ENCODE measurements around the gene PMPCA. TPM values are rescaled to one million over a fixed set of nuclear protein-coding genes. Genes with fewer than 3 reads are reported as not detected.

PMPCA gene
- total and polyA plus RNA-seq, 2 experiments from 2014 or later: 61.3 to 88.2 TPM

DNA sequence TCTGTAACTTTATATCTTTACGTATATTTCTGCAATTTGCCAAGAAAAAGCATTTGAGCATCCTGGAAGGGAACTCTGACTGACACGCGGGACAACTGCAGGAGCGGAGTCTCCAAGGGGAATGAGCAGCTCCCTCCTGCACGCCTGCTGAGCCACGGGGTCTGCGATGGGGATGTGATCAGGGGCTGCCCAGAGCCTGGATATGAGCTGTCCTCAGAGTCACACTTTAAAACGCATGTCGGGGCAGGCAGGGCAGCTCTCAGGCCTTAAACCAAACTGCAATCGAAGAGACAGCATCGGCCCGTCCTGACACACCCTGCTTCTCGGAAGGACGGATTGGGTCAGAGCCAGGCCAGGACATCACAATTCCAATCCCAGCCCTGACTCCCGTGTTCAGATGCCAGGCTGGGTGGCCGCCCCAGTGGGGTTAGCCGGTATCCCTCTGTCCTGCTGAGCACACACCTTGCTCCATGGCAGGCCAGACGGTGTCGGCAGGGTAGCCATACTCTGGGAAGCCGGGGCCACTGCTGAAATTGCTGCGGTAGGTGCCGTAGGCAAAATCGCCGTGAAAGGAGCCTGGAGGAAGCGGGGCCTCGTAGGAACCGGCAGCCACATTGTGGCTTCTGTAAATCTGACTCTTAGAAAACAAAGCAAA lies 55.2 kb downstream of the PMPCA start:
- peaks cover 45% of the 10 kb centered on the region for H3K79me2 ChIP-seq (replicated peaks; ENCODE audit: insufficient read depth)
- ATAC-seq: no peak
- Mint-ChIP-seq H3K36me3 (ENCODE audit: low read depth) (peaks cover 80% of the 10 kb centered on the region), H3K27ac (no peak overlapping the region), H3K4me3 (no peak overlapping the region), H3K4me1 (no peaks in the 10 kb centered on the region), H3K9me3 (no peaks in the 10 kb centered on the region), H3K27me3 (ENCODE audit: insufficient read depth, low read depth, poor library complexity) (peaks cover 13% of the 10 kb centered on the region)
- TF ChIP-seq EZH2 (IDR thresholded peaks at IDR 0.05; ENCODE audit: low read depth, unreplicated experiment) (no peak), STAT1 (IDR thresholded peaks at IDR 0.05; ENCODE audit: unreplicated experiment) (no peak), NANOG (IDR thresholded peaks at IDR 0.05; ENCODE audit: borderline replicate concordance) (no peak), POLR2AphosphoS5 (IDR thresholded peaks at IDR 0.05; ENCODE audit: low read depth) (no peak), JUNB (IDR thresholded peaks at IDR 0.05; ENCODE audit: unreplicated experiment) (no peak), EZH2phosphoT487 (IDR thresholded peaks at IDR 0.05; ENCODE audit: unreplicated experiment) (no peak), ZNF114 (CRISPR knock-in tag; IDR thresholded peaks at IDR 0.05) (no peak), ZNF331 (CRISPR knock-in tag; IDR thresholded peaks at IDR 0.05; ENCODE audit: low read depth) (no peak), CREB1 (CRISPR knock-in tag; IDR thresholded peaks at IDR 0.05; ENCODE audit: low read depth) (no peak)
- TF ChIP-seq, protein P1, sequence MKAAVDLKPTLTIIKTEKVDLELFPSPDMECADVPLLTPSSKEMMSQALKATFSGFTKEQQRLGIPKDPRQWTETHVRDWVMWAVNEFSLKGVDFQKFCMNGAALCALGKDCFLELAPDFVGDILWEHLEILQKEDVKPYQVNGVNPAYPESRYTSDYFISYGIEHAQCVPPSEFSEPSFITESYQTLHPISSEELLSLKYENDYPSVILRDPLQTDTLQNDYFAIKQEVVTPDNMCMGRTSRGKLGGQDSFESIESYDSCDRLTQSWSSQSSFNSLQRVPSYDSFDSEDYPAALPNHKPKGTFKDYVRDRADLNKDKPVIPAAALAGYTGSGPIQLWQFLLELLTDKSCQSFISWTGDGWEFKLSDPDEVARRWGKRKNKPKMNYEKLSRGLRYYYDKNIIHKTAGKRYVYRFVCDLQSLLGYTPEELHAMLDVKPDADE (IDR thresholded peaks at IDR 0.05): no peak
- TF ChIP-seq, protein P2, sequence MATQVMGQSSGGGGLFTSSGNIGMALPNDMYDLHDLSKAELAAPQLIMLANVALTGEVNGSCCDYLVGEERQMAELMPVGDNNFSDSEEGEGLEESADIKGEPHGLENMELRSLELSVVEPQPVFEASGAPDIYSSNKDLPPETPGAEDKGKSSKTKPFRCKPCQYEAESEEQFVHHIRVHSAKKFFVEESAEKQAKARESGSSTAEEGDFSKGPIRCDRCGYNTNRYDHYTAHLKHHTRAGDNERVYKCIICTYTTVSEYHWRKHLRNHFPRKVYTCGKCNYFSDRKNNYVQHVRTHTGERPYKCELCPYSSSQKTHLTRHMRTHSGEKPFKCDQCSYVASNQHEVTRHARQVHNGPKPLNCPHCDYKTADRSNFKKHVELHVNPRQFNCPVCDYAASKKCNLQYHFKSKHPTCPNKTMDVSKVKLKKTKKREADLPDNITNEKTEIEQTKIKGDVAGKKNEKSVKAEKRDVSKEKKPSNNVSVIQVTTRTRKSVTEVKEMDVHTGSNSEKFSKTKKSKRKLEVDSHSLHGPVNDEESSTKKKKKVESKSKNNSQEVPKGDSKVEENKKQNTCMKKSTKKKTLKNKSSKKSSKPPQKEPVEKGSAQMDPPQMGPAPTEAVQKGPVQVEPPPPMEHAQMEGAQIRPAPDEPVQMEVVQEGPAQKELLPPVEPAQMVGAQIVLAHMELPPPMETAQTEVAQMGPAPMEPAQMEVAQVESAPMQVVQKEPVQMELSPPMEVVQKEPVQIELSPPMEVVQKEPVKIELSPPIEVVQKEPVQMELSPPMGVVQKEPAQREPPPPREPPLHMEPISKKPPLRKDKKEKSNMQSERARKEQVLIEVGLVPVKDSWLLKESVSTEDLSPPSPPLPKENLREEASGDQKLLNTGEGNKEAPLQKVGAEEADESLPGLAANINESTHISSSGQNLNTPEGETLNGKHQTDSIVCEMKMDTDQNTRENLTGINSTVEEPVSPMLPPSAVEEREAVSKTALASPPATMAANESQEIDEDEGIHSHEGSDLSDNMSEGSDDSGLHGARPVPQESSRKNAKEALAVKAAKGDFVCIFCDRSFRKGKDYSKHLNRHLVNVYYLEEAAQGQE (IDR thresholded peaks at IDR 0.05; ENCODE audit: unreplicated experiment): no peak
- TF ChIP-seq, protein P3, sequence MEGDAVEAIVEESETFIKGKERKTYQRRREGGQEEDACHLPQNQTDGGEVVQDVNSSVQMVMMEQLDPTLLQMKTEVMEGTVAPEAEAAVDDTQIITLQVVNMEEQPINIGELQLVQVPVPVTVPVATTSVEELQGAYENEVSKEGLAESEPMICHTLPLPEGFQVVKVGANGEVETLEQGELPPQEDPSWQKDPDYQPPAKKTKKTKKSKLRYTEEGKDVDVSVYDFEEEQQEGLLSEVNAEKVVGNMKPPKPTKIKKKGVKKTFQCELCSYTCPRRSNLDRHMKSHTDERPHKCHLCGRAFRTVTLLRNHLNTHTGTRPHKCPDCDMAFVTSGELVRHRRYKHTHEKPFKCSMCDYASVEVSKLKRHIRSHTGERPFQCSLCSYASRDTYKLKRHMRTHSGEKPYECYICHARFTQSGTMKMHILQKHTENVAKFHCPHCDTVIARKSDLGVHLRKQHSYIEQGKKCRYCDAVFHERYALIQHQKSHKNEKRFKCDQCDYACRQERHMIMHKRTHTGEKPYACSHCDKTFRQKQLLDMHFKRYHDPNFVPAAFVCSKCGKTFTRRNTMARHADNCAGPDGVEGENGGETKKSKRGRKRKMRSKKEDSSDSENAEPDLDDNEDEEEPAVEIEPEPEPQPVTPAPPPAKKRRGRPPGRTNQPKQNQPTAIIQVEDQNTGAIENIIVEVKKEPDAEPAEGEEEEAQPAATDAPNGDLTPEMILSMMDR (conservative IDR thresholded peaks at IDR 0.05; ENCODE audit: low read depth in 2 of 2): no peak
- H4K20me1 ChIP-seq (replicated peaks; ENCODE audit: insufficient read depth): peaks cover 39% of the 10 kb centered on the region
- no peak overlapping the region for H3K4me2 ChIP-seq
- H3K4me1 ChIP-seq (ENCODE audit: insufficient read depth): no peaks in the 10 kb centered on the region
- no peak overlapping the region for H3K4me3 ChIP-seq
- H2AFZ ChIP-seq: no peak overlapping the region
- H3K27ac ChIP-seq (ENCODE audit: low read depth): no peak overlapping the region
- no peak for DNase-seq (ENCODE audit: low spot score)
- no peaks in the 10 kb centered on the region for H3K27me3 ChIP-seq (ENCODE audit: insufficient read depth)
- no peaks in the 10 kb centered on the region for H3K9me2 ChIP-seq (ENCODE audit: insufficient read depth)
- peaks cover 10% of the 10 kb centered on the region; the same call in 1 of the 2 replicates for H3F3A ChIP-seq (replicated peaks; ENCODE audit: low read depth)
- H3K36me3 ChIP-seq (ENCODE audit: insufficient read depth): peaks cover 58% of the 10 kb centered on the region

All from GM23338 (cell line).